GM12878 (cell line): ENCODE results near the gene CCDC57.

Experiments used
- KDM1A ChIP-seq: fragments of 200-600 bp; sonication (generic); IDR thresholded peaks from 2 replicates; pipeline ENCODE4 v1.6.1; 2016; ENCODE audit warnings: borderline replicate concordance
- MXI1 ChIP-seq: fragments of 150-350 bp; IDR thresholded peaks from 2 replicates; pipeline ENCODE4 v1.6.1; 2011; ENCODE audit warnings: low read depth, mild to moderate bottlenecking, inconsistent platforms, low read length, improper control_type of control experiment
- PML ChIP-seq: IDR thresholded peaks from 2 replicates; pipeline ENCODE4 v1.6.1; 2012; ENCODE audit warnings: low read length, inconsistent platforms
- POLR2AphosphoS5 ChIP-seq: IDR thresholded peaks from 2 replicates; pipeline ENCODE4 v1.6.1; 2011; ENCODE audit warnings: mild to moderate bottlenecking, low read length, inconsistent platforms
- SIN3A ChIP-seq: IDR thresholded peaks from 2 replicates; pipeline ENCODE4 v1.6.1; 2012; ENCODE audit warnings: low read depth, low read length, improper control_type of control experiment
- STAT3 ChIP-seq: IDR thresholded peaks from 2 replicates; pipeline ENCODE4 v1.6.1; 2011; ENCODE audit warnings: low read depth, low read length, improper control_type of control experiment
- ZNF274 ChIP-seq: IDR thresholded peaks from one replicate; pipeline ENCODE4 v1.8.0; 2011; ENCODE audit not compliant: insufficient read length, insufficient read depth
- TF ChIP-seq, protein P1 (sequence below), 3 experiments: IDR thresholded peaks in 2 of 3; conservative IDR thresholded peaks in 1 of 3; 2 replicates each; pipeline ENCODE4 v1.5.1; 2011; ENCODE audit warnings: low read depth in 3 of 3, low read length in 3 of 3, mild to moderate bottlenecking in 3 of 3, control low read depth in 2 of 3, moderate library complexity in 2 of 3, inconsistent platforms in 1 of 3, mixed read lengths in 1 of 3; ENCODE audit not compliant: control insufficient read depth in 2 of 3, insufficient read depth in 1 of 3; ENCODE audit errors: extremely low read depth in 1 of 3
- TF ChIP-seq, protein P2 (sequence below): IDR thresholded peaks from 2 replicates; pipeline ENCODE4 v1.6.1; 2012; ENCODE audit warnings: mild to moderate bottlenecking, low read depth, low read length
- TF ChIP-seq, protein P3 (sequence below): IDR thresholded peaks from 2 replicates; pipeline ENCODE4 v1.6.1; 2011; ENCODE audit warnings: borderline replicate concordance, low read depth, mild to moderate bottlenecking, moderate library complexity, mixed read lengths, low read length; ENCODE audit not compliant: insufficient read depth; ENCODE audit errors: extremely low read length

DNA sequence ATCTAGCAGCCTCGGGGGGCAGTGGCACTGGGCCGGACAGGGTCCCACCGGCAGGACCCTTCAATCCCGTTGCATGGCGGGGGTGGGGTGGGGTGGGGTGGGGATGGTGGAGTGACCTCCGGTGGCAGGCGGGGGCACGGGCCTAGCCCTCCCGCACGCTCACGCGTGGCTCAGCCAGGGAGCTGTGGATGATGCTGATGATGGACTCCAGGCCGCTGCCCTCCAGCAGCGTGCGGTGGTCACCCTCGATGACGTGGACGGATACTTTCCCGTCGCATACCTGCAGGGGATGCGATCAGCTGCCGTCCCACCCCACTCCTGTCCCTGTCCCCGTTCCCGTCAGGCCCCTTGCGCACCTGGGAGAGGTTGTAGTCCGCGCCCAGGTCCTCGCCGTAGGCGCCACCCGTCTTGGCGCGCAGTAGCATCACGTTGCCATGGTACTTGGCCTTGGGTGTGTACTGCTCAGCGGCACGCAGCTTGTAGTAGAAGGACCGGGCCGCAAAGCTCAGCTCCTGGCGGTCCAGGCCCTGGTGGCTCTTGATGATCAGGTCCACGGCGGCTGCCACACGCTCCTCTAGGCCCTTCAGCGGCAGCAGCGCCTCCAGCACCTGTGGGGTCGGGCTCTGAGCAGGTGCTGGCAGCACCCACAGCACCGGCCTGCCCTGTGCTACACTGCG is 133.5 kb downstream of the CCDC57 start:
- TF ChIP-seq SIN3A: no peak
- TF ChIP-seq, protein P1, sequence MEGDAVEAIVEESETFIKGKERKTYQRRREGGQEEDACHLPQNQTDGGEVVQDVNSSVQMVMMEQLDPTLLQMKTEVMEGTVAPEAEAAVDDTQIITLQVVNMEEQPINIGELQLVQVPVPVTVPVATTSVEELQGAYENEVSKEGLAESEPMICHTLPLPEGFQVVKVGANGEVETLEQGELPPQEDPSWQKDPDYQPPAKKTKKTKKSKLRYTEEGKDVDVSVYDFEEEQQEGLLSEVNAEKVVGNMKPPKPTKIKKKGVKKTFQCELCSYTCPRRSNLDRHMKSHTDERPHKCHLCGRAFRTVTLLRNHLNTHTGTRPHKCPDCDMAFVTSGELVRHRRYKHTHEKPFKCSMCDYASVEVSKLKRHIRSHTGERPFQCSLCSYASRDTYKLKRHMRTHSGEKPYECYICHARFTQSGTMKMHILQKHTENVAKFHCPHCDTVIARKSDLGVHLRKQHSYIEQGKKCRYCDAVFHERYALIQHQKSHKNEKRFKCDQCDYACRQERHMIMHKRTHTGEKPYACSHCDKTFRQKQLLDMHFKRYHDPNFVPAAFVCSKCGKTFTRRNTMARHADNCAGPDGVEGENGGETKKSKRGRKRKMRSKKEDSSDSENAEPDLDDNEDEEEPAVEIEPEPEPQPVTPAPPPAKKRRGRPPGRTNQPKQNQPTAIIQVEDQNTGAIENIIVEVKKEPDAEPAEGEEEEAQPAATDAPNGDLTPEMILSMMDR (IDR thresholded peaks at IDR 0.05 in 2 of 3, conservative IDR thresholded peaks at IDR 0.05 in 1 of 3; ENCODE audit: control insufficient read depth in 2 of 3, extremely low read depth in 1 of 3, insufficient read depth in 1 of 3, low read depth in 3 of 3, low read length in 3 of 3): no peak
- TF ChIP-seq ZNF274: no peak
- no peak for TF ChIP-seq PML
- TF ChIP-seq, protein P2, sequence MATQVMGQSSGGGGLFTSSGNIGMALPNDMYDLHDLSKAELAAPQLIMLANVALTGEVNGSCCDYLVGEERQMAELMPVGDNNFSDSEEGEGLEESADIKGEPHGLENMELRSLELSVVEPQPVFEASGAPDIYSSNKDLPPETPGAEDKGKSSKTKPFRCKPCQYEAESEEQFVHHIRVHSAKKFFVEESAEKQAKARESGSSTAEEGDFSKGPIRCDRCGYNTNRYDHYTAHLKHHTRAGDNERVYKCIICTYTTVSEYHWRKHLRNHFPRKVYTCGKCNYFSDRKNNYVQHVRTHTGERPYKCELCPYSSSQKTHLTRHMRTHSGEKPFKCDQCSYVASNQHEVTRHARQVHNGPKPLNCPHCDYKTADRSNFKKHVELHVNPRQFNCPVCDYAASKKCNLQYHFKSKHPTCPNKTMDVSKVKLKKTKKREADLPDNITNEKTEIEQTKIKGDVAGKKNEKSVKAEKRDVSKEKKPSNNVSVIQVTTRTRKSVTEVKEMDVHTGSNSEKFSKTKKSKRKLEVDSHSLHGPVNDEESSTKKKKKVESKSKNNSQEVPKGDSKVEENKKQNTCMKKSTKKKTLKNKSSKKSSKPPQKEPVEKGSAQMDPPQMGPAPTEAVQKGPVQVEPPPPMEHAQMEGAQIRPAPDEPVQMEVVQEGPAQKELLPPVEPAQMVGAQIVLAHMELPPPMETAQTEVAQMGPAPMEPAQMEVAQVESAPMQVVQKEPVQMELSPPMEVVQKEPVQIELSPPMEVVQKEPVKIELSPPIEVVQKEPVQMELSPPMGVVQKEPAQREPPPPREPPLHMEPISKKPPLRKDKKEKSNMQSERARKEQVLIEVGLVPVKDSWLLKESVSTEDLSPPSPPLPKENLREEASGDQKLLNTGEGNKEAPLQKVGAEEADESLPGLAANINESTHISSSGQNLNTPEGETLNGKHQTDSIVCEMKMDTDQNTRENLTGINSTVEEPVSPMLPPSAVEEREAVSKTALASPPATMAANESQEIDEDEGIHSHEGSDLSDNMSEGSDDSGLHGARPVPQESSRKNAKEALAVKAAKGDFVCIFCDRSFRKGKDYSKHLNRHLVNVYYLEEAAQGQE: no peak
- TF ChIP-seq KDM1A: no peak
- no peak for TF ChIP-seq STAT3
- no peak for TF ChIP-seq POLR2AphosphoS5
- TF ChIP-seq, protein P3, sequence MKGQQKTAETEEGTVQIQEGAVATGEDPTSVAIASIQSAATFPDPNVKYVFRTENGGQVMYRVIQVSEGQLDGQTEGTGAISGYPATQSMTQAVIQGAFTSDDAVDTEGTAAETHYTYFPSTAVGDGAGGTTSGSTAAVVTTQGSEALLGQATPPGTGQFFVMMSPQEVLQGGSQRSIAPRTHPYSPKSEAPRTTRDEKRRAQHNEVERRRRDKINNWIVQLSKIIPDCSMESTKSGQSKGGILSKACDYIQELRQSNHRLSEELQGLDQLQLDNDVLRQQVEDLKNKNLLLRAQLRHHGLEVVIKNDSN: no peak
- TF ChIP-seq MXI1: no peak
